Gastroesophageal sphincter (tissue), 3 donors: ENCODE measurements around the gene SPRY4.

ENCODE experiments used
- EP300 ChIP-seq: sonication (generic); formaldehyde crosslinking; IDR thresholded peaks from one replicate; pipeline ENCODE4 v1.6.1; 2017; ENCODE audit warnings: antibody characterized with exemption, mild to moderate bottlenecking
- POLR2A ChIP-seq, 2 donors: fragments of 450-650 bp; IDR thresholded peaks; one replicate each; pipeline ENCODE4 v1.6.1; 2017; ENCODE audit warnings: antibody characterized with exemption in 2 of 2, mild to moderate bottlenecking in 2 of 2, moderate library complexity in 1 of 2
- TF ChIP-seq, protein P1 (sequence below), 4 experiments: fragments of 200-600 bp in 2 of 4; fragments of 450-650 bp in 2 of 4; sonication (generic) in 1 of 4; IDR thresholded peaks; one replicate each; pipeline ENCODE4 v1.5.1; 2017 to 2019; ENCODE audit warnings: antibody characterized with exemption in 4 of 4, mild to moderate bottlenecking in 2 of 4, moderate library complexity in 2 of 4

DNA sequence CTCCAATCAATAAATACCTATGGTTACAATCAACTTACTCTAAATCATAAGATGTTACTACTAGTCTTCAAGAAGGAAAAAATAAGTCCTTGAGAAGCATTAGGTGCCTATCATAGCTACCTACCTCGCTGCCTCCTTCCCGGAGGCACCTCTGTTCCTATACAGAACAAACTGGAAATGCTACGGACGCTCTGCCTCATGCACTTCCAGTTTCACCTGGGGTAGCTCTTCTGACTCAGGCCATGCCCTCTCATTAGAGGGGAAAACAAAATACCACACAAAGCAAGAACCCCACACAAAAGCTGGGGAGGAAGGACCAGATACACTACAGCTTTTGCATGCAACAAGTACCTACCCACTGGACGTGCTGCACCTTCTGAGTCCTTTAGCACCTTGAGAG is 12.4 kb downstream of the SPRY4 start:
- TF ChIP-seq, protein P1, sequence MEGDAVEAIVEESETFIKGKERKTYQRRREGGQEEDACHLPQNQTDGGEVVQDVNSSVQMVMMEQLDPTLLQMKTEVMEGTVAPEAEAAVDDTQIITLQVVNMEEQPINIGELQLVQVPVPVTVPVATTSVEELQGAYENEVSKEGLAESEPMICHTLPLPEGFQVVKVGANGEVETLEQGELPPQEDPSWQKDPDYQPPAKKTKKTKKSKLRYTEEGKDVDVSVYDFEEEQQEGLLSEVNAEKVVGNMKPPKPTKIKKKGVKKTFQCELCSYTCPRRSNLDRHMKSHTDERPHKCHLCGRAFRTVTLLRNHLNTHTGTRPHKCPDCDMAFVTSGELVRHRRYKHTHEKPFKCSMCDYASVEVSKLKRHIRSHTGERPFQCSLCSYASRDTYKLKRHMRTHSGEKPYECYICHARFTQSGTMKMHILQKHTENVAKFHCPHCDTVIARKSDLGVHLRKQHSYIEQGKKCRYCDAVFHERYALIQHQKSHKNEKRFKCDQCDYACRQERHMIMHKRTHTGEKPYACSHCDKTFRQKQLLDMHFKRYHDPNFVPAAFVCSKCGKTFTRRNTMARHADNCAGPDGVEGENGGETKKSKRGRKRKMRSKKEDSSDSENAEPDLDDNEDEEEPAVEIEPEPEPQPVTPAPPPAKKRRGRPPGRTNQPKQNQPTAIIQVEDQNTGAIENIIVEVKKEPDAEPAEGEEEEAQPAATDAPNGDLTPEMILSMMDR (IDR thresholded peaks at IDR 0.05) = no peak
- TF ChIP-seq EP300 (no peak), POLR2A (IDR thresholded peaks at IDR 0.05) (no peak)
